HG03095 (cell line): ENCODE results near the gene PARG.
"Not testable (repeated sequence)": the region's sequence is repeated elsewhere in the genome, so short reads cannot be mapped to it uniquely, and the experiment has no call there.

Experiments used
- ATAC-seq: cut with Tn5 transposase; IDR thresholded peaks from one replicate; pipeline ENCODE4 v1.9.1; 2021; ENCODE audit warnings: moderate library complexity; ENCODE audit not compliant: unreplicated experiment

Gene PARG

GRCh38 chr10:49833168-49833567 is 108.7 kb downstream of the PARG start:
- no peak for ATAC-seq

- ATAC-seq = no peak
These were observed 110.3 kb downstream of the PARG start for GRCh38 chr10:49831352-49832035.

- no peak for ATAC-seq
These were observed 111.0 kb downstream of the PARG start for GRCh38 chr10:49830846-49831245.

GRCh38 chr10:49830016-49830415 is 111.8 kb downstream of the PARG start:
- ATAC-seq = no peak

GRCh38 chr10:49827297-49827696 is 114.5 kb downstream of the PARG start:
- no peak for ATAC-seq

GRCh38 chr10:49819234-49819958 is 122.4 kb downstream of the PARG start:
- ATAC-seq = no peak

- ATAC-seq = no peak
These were observed 124.0 kb downstream of the PARG start for GRCh38 chr10:49817845-49818244.

GRCh38 chr10:49803988-49804387 is 137.8 kb downstream of the PARG start:
- ATAC-seq = no peak

GRCh38 chr10:49798275-49798674 is 143.6 kb downstream of the PARG start:
- no peak for ATAC-seq

GRCh38 chr10:49791100-49791499 is 150.7 kb downstream of the PARG start:
- no peak for ATAC-seq

GRCh38 chr10:49784681-49785080 is 157.1 kb downstream of the PARG start:
- no peak for ATAC-seq

GRCh38 chr10:49783645-49784044 is 158.2 kb downstream of the PARG start:
- no peak for ATAC-seq

GRCh38 chr10:49781247-49781646 is 160.6 kb downstream of the PARG start:
- ATAC-seq = no peak

GRCh38 chr10:49778197-49778596 is 163.6 kb downstream of the PARG start:
- ATAC-seq = no peak

- no peak for ATAC-seq
These were observed 165.0 kb downstream of the PARG start for GRCh38 chr10:49776851-49777250.

- no peak for ATAC-seq
These were observed 166.8 kb downstream of the PARG start for GRCh38 chr10:49775014-49775413.

- not testable (repeated sequence) for ATAC-seq
These were observed 168.9 kb downstream of the PARG start for GRCh38 chr10:49772944-49773343.

GRCh38 chr10:49771046-49771445 is 170.8 kb downstream of the PARG start:
- ATAC-seq = not testable (repeated sequence)

GRCh38 chr10:49769692-49770091 is 172.1 kb downstream of the PARG start:
- no peak for ATAC-seq

- ATAC-seq = no peak
These were observed 173.1 kb downstream of the PARG start for GRCh38 chr10:49768731-49769130.

GRCh38 chr10:49768329-49768728 is 173.5 kb downstream of the PARG start:
- ATAC-seq = no peak
